Measurements from ENCODE around the gene APBA1.

- no peak for TF ChIP-seq EZH2 (IDR thresholded peaks at IDR 0.05; ENCODE audit: borderline replicate concordance, low read depth, low read length, severe bottlenecking)
- TF ChIP-seq CTCF (IDR thresholded peaks at IDR 0.05; ENCODE audit: borderline replicate concordance, extremely low read depth, low read length, poor library complexity, severe bottlenecking), result no peak
Observed at GRCh38 chr9:69411931-69412740, 260.0 kb downstream of the APBA1 start.
